Endothelial cell of umbilical vein (primary cell): ENCODE results near the gene NAV2.

Source experiments
- EZH2 ChIP-seq: IDR thresholded peaks from 2 replicates; pipeline ENCODE4 v1.6.1; 2012; ENCODE audit warnings: borderline replicate concordance, low read depth, mild to moderate bottlenecking, moderate library complexity, low read length, inconsistent platforms; ENCODE audit not compliant: severe bottlenecking
- FOS ChIP-seq: IDR thresholded peaks from 2 replicates; pipeline ENCODE4 v1.6.1; 2011; ENCODE audit warnings: mild to moderate bottlenecking, low read length, moderate library complexity, borderline replicate concordance; ENCODE audit not compliant: insufficient read depth
- MAX ChIP-seq: IDR thresholded peaks from 2 replicates; pipeline ENCODE4 v1.6.1; 2011; ENCODE audit not compliant: insufficient read depth, insufficient read length
- POLR2A ChIP-seq: IDR thresholded peaks from 2 replicates; pipeline ENCODE4 v1.6.1; 2012; ENCODE audit warnings: low read depth, mild to moderate bottlenecking, control low read depth, low read length
- POLR2AphosphoS5 ChIP-seq: IDR thresholded peaks from 2 replicates; pipeline ENCODE4 v1.6.1; 2012; ENCODE audit warnings: low read depth, mild to moderate bottlenecking, control low read depth, low read length, moderate library complexity; ENCODE audit not compliant: insufficient read depth
- TF ChIP-seq, protein P1 (sequence below), 2 donors: IDR thresholded peaks; 1 replicate in 1 of 2; 2 replicates in 1 of 2; pipeline ENCODE4 v1.5.1; 2011; ENCODE audit warnings: low read length in 2 of 2, mild to moderate bottlenecking in 2 of 2, moderate library complexity in 2 of 2, control low read depth in 1 of 2, inconsistent platforms in 1 of 2, low read depth in 1 of 2; ENCODE audit not compliant: insufficient read depth in 1 of 2; ENCODE audit errors: extremely low read depth in 1 of 2

GRCh38 chr11:19818619-19819018 lies 106.0 kb downstream of the NAV2 start:
- TF ChIP-seq EZH2: no peak
- TF ChIP-seq, protein P1, sequence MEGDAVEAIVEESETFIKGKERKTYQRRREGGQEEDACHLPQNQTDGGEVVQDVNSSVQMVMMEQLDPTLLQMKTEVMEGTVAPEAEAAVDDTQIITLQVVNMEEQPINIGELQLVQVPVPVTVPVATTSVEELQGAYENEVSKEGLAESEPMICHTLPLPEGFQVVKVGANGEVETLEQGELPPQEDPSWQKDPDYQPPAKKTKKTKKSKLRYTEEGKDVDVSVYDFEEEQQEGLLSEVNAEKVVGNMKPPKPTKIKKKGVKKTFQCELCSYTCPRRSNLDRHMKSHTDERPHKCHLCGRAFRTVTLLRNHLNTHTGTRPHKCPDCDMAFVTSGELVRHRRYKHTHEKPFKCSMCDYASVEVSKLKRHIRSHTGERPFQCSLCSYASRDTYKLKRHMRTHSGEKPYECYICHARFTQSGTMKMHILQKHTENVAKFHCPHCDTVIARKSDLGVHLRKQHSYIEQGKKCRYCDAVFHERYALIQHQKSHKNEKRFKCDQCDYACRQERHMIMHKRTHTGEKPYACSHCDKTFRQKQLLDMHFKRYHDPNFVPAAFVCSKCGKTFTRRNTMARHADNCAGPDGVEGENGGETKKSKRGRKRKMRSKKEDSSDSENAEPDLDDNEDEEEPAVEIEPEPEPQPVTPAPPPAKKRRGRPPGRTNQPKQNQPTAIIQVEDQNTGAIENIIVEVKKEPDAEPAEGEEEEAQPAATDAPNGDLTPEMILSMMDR (IDR thresholded peaks at IDR 0.05; ENCODE audit: extremely low read depth in 1 of 2, insufficient read depth in 1 of 2, low read depth in 1 of 2, low read length in 2 of 2): no peak
- TF ChIP-seq POLR2A: no peak
- no peak for TF ChIP-seq FOS
- no peak for TF ChIP-seq POLR2AphosphoS5
- no peak for TF ChIP-seq MAX
